ENCODE measurements around the gene MCC. TPM values are rescaled to one million over a fixed set of nuclear protein-coding genes. Genes with fewer than 3 reads are reported as not detected.

The MCC gene
- total RNA-seq, 1 donor from 2014 or later = 26.9 TPM

DNA sequence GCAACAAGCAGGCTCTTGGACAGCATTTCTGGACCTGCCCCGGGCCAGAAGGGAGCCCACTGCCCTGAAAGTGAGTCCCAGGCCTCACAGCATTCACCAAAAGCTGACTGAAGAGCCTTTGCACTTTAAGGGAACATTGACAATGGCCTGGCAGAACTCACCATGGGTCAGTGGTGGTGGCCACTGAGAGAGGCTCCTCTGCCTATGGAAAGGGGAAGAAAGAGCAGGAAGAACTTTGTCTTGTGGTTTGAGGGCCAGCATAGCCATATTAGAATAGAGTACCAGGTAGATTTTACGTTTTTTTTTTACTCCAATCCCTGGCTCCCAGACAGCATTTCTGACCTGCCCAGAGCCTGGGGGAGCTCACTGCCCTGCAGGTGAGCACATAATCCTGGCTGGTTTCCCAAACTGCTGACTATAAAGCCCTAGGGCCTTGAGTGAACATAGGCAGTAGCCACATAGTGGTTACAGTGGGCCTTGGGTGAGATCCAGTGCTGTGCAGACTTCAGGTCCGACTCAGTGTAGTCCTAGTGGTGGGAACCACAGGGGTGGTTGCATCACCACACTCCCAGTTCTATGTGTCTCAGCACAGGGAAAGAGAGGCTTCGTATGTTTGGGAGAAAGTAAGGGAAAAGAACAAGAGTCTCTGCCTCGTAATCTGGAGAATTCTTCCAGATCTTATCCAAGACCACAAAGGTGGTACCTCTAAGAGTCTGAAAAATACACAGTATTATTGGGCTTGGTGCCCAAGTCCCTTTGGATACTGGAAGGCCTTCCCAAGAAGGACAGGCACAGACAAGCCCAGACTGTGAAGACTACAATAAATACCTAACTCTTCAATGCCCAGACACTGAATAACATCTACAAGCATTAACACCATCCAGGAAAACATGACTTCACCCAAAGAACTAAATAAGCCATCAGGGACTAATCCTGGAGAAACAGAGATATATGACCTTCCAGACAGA, 143.0 kb downstream of the MCC start:
- Mint-ChIP-seq H3K36me3 (ENCODE audit: low read depth, unreplicated experiment) (peaks cover 3% of the 10 kb centered on the region), H3K27ac (ENCODE audit: unreplicated experiment) (peak overlapping the region; percentile 82), H3K4me3 (ENCODE audit: unreplicated experiment) (no peak overlapping the region), H3K27me3 (ENCODE audit: low read depth, unreplicated experiment) (no peaks in the 10 kb centered on the region), H3K4me1 (ENCODE audit: low read depth, unreplicated experiment) (peaks cover 14% of the 10 kb centered on the region), H3K9me3 (ENCODE audit: unreplicated experiment) (peaks cover 10% of the 10 kb centered on the region)
- no peak overlapping the region for H3K4me2 ChIP-seq (ENCODE audit: low read length)
- no peak overlapping the region for H3K27ac ChIP-seq (ENCODE audit: low read depth, low read length)
- no peaks in the 10 kb centered on the region for H3K4me1 ChIP-seq (ENCODE audit: insufficient read depth, low read length)
- no peak overlapping the region for H3K4me3 ChIP-seq (ENCODE audit: insufficient read depth, low read depth, low read length)
- no peaks in the 10 kb centered on the region for H3K36me3 ChIP-seq (ENCODE audit: insufficient read depth, low read length)
- no peak overlapping the region for H3K9ac ChIP-seq (ENCODE audit: low read length)
- DNase-seq (ENCODE audit: low read depth) (peak; percentile 73), FAIRE-seq (no peak)
- H3K27me3 ChIP-seq (ENCODE audit: insufficient read depth, low read length) = no peaks in the 10 kb centered on the region
- no peaks in the 10 kb centered on the region for H4K20me1 ChIP-seq (ENCODE audit: insufficient read depth, low read length)
- H3K9me3 ChIP-seq (ENCODE audit: insufficient read depth, low read depth, low read length) = no peaks in the 10 kb centered on the region
- TF ChIP-seq EZH2 (IDR thresholded peaks at IDR 0.05; ENCODE audit: insufficient read depth, low read length) = no peak
- TF ChIP-seq, protein P1, sequence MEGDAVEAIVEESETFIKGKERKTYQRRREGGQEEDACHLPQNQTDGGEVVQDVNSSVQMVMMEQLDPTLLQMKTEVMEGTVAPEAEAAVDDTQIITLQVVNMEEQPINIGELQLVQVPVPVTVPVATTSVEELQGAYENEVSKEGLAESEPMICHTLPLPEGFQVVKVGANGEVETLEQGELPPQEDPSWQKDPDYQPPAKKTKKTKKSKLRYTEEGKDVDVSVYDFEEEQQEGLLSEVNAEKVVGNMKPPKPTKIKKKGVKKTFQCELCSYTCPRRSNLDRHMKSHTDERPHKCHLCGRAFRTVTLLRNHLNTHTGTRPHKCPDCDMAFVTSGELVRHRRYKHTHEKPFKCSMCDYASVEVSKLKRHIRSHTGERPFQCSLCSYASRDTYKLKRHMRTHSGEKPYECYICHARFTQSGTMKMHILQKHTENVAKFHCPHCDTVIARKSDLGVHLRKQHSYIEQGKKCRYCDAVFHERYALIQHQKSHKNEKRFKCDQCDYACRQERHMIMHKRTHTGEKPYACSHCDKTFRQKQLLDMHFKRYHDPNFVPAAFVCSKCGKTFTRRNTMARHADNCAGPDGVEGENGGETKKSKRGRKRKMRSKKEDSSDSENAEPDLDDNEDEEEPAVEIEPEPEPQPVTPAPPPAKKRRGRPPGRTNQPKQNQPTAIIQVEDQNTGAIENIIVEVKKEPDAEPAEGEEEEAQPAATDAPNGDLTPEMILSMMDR (IDR thresholded peaks at IDR 0.05; ENCODE audit: insufficient read depth, low read depth, low read length) = no peak
- H3K79me2 ChIP-seq (ENCODE audit: insufficient read depth, low read length) = no peaks in the 10 kb centered on the region
- no peak overlapping the region for H2AFZ ChIP-seq (ENCODE audit: low read depth, low read length)

GRCh38 chr5:113343343-113343742, 144.9 kb downstream of the MCC start:
- DNase-seq (ENCODE audit: low read depth) = peak; percentile 52
- no peaks in the 10 kb centered on the region for H3K79me2 ChIP-seq (ENCODE audit: insufficient read depth, low read length)
- TF ChIP-seq, protein P1 (IDR thresholded peaks at IDR 0.05; ENCODE audit: insufficient read depth, low read depth, low read length) = no peak
- no peak for TF ChIP-seq EZH2 (IDR thresholded peaks at IDR 0.05; ENCODE audit: insufficient read depth, low read length)
- Mint-ChIP-seq H3K4me1 (ENCODE audit: low read depth, unreplicated experiment) (peaks cover 14% of the 10 kb centered on the region), H3K4me3 (ENCODE audit: unreplicated experiment) (no peak overlapping the region), H3K27ac (ENCODE audit: unreplicated experiment) (no peak overlapping the region), H3K27me3 (ENCODE audit: low read depth, unreplicated experiment) (no peaks in the 10 kb centered on the region), H3K9me3 (ENCODE audit: unreplicated experiment) (peaks cover 5% of the 10 kb centered on the region), H3K36me3 (ENCODE audit: low read depth, unreplicated experiment) (peaks cover 3% of the 10 kb centered on the region)
- no peak overlapping the region for H3K4me2 ChIP-seq (ENCODE audit: low read length)
- no peak overlapping the region for H3K27ac ChIP-seq (ENCODE audit: low read depth, low read length)
- no peak overlapping the region for H3K4me3 ChIP-seq (ENCODE audit: insufficient read depth, low read depth, low read length)
- no peak overlapping the region for H3K9ac ChIP-seq (ENCODE audit: low read length)
- H3K9me3 ChIP-seq (ENCODE audit: insufficient read depth, low read depth, low read length) = no peaks in the 10 kb centered on the region
- H3K27me3 ChIP-seq (ENCODE audit: insufficient read depth, low read length) = no peaks in the 10 kb centered on the region
- H2AFZ ChIP-seq (ENCODE audit: low read depth, low read length) = no peak overlapping the region
- no peak for FAIRE-seq
- no peaks in the 10 kb centered on the region for H3K36me3 ChIP-seq (ENCODE audit: insufficient read depth, low read length)
- no peaks in the 10 kb centered on the region for H4K20me1 ChIP-seq (ENCODE audit: insufficient read depth, low read length)
- H3K4me1 ChIP-seq (ENCODE audit: insufficient read depth, low read length) = peaks cover 3% of the 10 kb centered on the region

DNA sequence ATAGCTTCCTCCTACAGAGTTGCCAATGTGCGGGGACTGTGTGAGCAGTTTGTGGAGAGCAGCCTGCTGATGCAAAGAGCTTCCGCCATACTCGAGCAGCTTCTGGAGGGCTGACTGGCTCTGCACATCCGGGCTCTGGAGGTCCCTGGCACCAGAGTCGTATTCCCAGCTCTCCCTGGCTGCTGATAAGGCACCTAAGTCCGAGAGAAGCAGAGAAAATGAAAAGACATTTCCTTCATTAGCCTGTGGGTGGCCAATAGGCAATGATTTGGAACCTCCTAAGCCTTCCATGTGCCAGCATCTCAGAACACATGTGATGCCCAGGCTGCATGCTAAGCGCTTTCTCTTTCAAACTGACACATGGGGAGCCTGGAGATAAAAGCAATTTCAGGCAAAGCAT, 147.7 kb downstream of the MCC start:
- FAIRE-seq = no peak
- peaks cover 15% of the 10 kb centered on the region for H3K4me1 ChIP-seq (ENCODE audit: insufficient read depth, low read length)
- H3K4me3 ChIP-seq (ENCODE audit: insufficient read depth, low read depth, low read length) = no peak overlapping the region
- DNase-seq (ENCODE audit: low read depth) = no peak
- H2AFZ ChIP-seq (ENCODE audit: low read depth, low read length) = no peak overlapping the region
- H3K27me3 ChIP-seq (ENCODE audit: insufficient read depth, low read length) = no peaks in the 10 kb centered on the region
- peaks cover under 1% of the 10 kb centered on the region for H3K9me3 Mint-ChIP-seq (ENCODE audit: unreplicated experiment)
- no peak overlapping the region for H3K27ac Mint-ChIP-seq (ENCODE audit: unreplicated experiment)
- peaks cover 4% of the 10 kb centered on the region for H3K36me3 Mint-ChIP-seq (ENCODE audit: low read depth, unreplicated experiment)
- peaks cover 11% of the 10 kb centered on the region for H3K4me1 Mint-ChIP-seq (ENCODE audit: low read depth, unreplicated experiment)
- H3K27me3 Mint-ChIP-seq (ENCODE audit: low read depth, unreplicated experiment) = no peaks in the 10 kb centered on the region
- no peak overlapping the region for H3K27ac ChIP-seq (ENCODE audit: low read depth, low read length)
- TF ChIP-seq EZH2 (IDR thresholded peaks at IDR 0.05; ENCODE audit: insufficient read depth, low read length) = no peak
- TF ChIP-seq, protein P1 (IDR thresholded peaks at IDR 0.05; ENCODE audit: insufficient read depth, low read depth, low read length) = no peak
- no peaks in the 10 kb centered on the region for H3K36me3 ChIP-seq (ENCODE audit: insufficient read depth, low read length)
- no peak overlapping the region for H3K4me2 ChIP-seq (ENCODE audit: low read length)
- no peaks in the 10 kb centered on the region for H4K20me1 ChIP-seq (ENCODE audit: insufficient read depth, low read length)
- no peak overlapping the region for H3K9ac ChIP-seq (ENCODE audit: low read length)
- H3K4me3 Mint-ChIP-seq (ENCODE audit: unreplicated experiment) = no peak overlapping the region
- no peaks in the 10 kb centered on the region for H3K9me3 ChIP-seq (ENCODE audit: insufficient read depth, low read depth, low read length)
- H3K79me2 ChIP-seq (ENCODE audit: insufficient read depth, low read length) = no peaks in the 10 kb centered on the region
